ENCODE results near the gene PANX2.

PANX2 gene

GRCh38 chr22:50184004-50184901 is 13.7 kb downstream of the PANX2 start:
- DNase-seq (ENCODE audit: low read depth) = no peak

GRCh38 chr22:50184902-50185374 is 14.4 kb downstream of the PANX2 start:
- no peak for DNase-seq (ENCODE audit: low read depth)

- DNase-seq (ENCODE audit: low read depth) = peak; percentile 91
Observed at GRCh38 chr22:50185375-50186087, 15.0 kb downstream of the PANX2 start, which contains the start of gene TRABD. Gene TRABD, plus strand, starts transcription at chr22:50185913. Its CDS starts 7,148 bp downstream, at chr22:50193061.

- no peak for DNase-seq (ENCODE audit: low read depth)
Observed at GRCh38 chr22:50186181-50186714, 15.7 kb downstream of the PANX2 start.

GRCh38 chr22:50186761-50187523 is 16.4 kb downstream of the PANX2 start:
- no peak for DNase-seq (ENCODE audit: low read depth)

- no peak for DNase-seq (ENCODE audit: low read depth)
Observed at GRCh38 chr22:50188356-50188755, 17.8 kb downstream of the PANX2 start.

GRCh38 chr22:50189184-50189848 is 18.8 kb downstream of the PANX2 start:
- DNase-seq (ENCODE audit: low read depth) = no peak

GRCh38 chr22:50189849-50190181 is 19.3 kb downstream of the PANX2 start:
- DNase-seq (ENCODE audit: low read depth) = no peak

GRCh38 chr22:50190182-50190940 is 19.8 kb downstream of the PANX2 start:
- DNase-seq (ENCODE audit: low read depth) = peak; percentile 72

GRCh38 chr22:50190941-50191741 is 20.6 kb downstream of the PANX2 start:
- DNase-seq (ENCODE audit: low read depth) = peak; percentile 53

GRCh38 chr22:50192436-50193204 is 22.1 kb downstream of the PANX2 start:
- no peak for DNase-seq (ENCODE audit: low read depth)

- no peak for DNase-seq (ENCODE audit: low read depth)
Observed at GRCh38 chr22:50193621-50194020, 23.1 kb downstream of the PANX2 start.

GRCh38 chr22:50194037-50194805 is 23.7 kb downstream of the PANX2 start:
- DNase-seq (ENCODE audit: low read depth) = no peak

- no peak for DNase-seq (ENCODE audit: low read depth)
Observed at GRCh38 chr22:50196256-50196655, 25.7 kb downstream of the PANX2 start.

GRCh38 chr22:50197000-50197800 is 26.7 kb downstream of the PANX2 start:
- DNase-seq (ENCODE audit: low read depth) = no peak

GRCh38 chr22:50197856-50198623 is 27.5 kb downstream of the PANX2 start:
- DNase-seq (ENCODE audit: low read depth) = no peak

GRCh38 chr22:50198624-50199017 is 28.1 kb downstream of the PANX2 start:
- DNase-seq (ENCODE audit: low read depth) = no peak

Measured in activated T-cell treated with anti-CD3 and anti-CD28 coated beads for 48 hours (primary cell).